Measurements from ENCODE around the gene ODAD4.
"Not testable (repeated sequence)": the region's sequence is repeated elsewhere in the genome, so short reads cannot be mapped to it uniquely, and the experiment has no call there.

The ODAD4 gene

DNA sequence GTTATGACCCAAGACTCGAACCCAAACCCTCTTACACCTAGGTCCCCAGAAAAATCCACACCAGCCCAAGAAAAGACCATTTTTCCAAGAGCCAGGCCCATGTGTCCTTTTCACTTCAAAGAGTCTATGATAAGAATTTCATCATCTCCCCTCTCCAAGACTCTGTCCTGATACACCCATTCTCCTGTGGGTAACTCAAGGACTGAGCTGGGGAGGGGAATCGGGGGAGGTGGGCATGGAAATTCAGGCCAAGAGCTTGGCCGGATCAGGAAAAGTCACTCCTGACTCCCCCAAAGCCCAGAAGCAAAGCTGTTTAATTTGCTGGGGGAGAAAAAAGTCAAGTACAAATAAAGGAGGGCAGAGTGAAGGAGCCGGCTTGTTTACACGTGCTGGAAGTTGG, 15.4 kb upstream of the ODAD4 start:
- FAIRE-seq = no peak
- TF ChIP-seq POLR2A (IDR thresholded peaks at IDR 0.05; ENCODE audit: low read depth, low read length) (no peak), TAF1 (IDR thresholded peaks at IDR 0.05; ENCODE audit: borderline replicate concordance, low read depth, low read length) (no peak), POLR2AphosphoS5 (IDR thresholded peaks at IDR 0.05; ENCODE audit: low read depth, low read length) (no peak)
- no peak for DNase-seq (ENCODE audit: insufficient read length)

DNA sequence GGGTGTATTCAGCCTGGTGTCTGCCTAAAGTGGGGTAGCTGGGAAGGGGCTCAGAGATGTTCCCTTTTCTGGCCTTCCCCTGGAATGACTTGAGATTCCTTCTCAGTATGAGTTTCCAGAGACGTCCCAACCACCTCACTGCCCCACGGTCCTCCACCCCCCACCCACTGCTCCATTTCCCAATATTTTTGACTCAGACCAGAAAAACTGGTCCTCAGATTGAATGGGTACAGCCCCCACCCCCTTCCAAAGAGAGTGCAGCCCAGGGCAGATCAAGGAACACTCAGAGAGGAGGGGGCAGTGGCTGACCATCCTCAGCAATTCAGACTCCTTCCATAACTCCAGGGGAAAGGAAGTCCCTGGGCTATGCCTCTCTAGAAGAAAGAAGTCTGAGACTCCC, 14.9 kb upstream of the ODAD4 start:
- no peak for TF ChIP-seq TAF1 (IDR thresholded peaks at IDR 0.05; ENCODE audit: borderline replicate concordance, low read depth, low read length)
- FAIRE-seq = no peak
- DNase-seq (ENCODE audit: insufficient read length) = no peak

DNA sequence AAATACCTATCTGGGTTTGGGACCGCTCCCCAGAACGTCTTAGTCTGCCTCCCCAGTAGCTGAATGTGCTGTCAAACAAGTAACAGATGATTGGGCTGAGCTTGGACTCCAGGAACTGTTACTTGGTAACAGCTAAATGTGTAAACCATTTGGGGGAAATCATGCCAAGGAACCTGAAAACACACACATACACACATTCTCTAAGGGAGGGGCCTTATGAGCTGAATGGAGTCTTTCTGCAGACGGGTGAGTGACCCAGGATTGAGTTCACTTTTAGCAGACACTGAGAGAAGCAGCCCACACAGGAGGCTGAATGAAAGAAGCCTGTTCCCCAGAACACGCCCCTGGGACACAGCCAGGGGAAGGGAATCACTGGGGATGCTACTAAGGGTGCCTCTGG, 13.2 kb upstream of the ODAD4 start:
- DNase-seq (ENCODE audit: insufficient read length) (no peak), FAIRE-seq (peak; percentile 30)
- no peak for TF ChIP-seq POLR2A (IDR thresholded peaks at IDR 0.05; ENCODE audit: low read depth, low read length)
- no peak for TF ChIP-seq TAF1 (IDR thresholded peaks at IDR 0.05; ENCODE audit: borderline replicate concordance, low read depth, low read length)
- TF ChIP-seq POLR2AphosphoS5 (IDR thresholded peaks at IDR 0.05; ENCODE audit: low read depth, low read length) = no peak

DNA sequence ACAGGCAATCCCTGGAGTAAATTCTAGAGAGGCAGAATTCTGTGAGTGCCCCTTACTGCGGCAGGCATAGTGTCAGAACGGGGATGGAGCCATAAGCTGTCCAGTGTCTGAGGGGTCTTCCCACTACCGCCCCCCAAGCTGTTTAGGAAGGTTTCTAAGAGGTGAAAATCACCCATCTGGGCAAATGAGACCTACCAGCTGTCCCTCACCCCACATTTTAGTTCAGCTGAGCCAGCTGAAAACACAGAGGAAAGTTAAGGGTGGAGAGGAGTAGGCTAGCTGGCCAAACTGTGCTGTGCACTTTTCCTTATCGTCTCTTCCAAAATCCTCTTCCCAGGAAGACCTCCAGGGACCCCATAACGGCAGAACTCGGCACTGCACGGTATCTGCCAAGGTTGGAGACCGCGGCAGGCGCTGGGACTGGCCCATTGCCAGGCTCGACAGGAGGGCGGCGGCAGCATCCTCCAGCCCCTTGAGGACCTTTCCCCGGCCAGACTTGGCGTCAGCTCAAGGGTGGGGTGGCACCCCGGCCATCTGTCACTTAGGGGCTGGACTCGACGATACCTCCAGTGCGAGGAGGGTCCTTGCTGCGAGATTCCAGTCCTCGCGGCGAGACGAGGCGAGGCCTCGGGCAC, 12.6 kb upstream of the ODAD4 start:
- TF ChIP-seq POLR2A (IDR thresholded peaks at IDR 0.05; ENCODE audit: low read depth, low read length) (no peak), POLR2AphosphoS5 (IDR thresholded peaks at IDR 0.05; ENCODE audit: low read depth, low read length) (no peak; the same call in 1 of the 2 replicates), TAF1 (IDR thresholded peaks at IDR 0.05; ENCODE audit: borderline replicate concordance, low read depth, low read length) (no peak)
- no peak for FAIRE-seq
- DNase-seq (ENCODE audit: insufficient read length) = no peak

DNA sequence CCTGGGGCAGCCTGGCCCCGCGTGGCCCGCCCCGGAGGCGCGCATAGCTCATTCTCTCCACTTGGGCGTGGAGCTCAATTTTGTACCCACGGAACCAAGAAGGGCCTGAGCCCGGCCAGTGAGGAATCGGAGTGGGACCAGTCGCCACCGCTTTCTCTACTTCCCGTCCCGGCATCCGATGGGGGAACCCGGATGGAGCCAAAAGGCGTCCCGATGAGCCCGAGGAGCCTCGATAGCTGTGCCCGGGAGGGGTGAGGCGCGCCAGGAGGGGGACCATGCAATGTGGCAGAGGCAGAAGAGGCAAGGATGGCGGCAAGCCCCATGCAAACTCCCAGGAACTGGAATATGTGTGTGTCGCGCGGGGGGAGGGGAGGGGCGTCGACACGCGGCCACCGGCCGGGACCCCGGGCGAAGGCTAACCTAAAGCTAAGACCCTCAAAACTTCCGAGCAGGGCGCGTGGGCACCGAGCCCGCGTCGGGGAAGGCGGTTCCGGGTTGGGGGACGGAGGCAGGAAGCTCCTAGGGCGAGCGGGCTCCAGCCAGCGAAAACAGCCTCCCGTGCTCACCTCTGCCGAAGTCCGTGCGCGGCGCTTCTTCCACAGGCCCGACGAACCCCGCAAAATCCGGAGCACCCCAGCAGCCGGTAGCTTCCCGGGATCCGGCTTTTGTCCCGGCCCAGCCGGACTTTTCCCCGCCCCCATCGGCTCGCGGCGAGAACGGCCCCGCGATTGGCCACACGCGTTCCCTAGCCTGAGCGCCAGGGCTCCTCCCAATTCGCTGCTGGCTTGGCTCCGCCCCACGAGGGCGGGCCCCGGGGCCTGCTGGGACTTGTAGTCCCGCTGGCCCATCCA, 11.9 kb upstream of the ODAD4 start, which contains the start of gene ACLY:
Gene ACLY (minus strand): TSS at position 638 of the 851 bp plus-strand sequence. CDS start 5,078 bp downstream, outside the sequence.
- DNase-seq (ENCODE audit: insufficient read length) (peak; percentile 100), FAIRE-seq (peak; percentile 98)
- TF ChIP-seq POLR2AphosphoS5 (IDR thresholded peaks at IDR 0.05; ENCODE audit: low read depth, low read length) = peak; percentile 82
- TF ChIP-seq POLR2A (IDR thresholded peaks at IDR 0.05; ENCODE audit: low read depth, low read length) = peak; percentile 84
- TF ChIP-seq TAF1 (IDR thresholded peaks at IDR 0.05; ENCODE audit: borderline replicate concordance, low read depth, low read length) = peak; percentile 44; the same call in 1 of the 2 replicates

DNA sequence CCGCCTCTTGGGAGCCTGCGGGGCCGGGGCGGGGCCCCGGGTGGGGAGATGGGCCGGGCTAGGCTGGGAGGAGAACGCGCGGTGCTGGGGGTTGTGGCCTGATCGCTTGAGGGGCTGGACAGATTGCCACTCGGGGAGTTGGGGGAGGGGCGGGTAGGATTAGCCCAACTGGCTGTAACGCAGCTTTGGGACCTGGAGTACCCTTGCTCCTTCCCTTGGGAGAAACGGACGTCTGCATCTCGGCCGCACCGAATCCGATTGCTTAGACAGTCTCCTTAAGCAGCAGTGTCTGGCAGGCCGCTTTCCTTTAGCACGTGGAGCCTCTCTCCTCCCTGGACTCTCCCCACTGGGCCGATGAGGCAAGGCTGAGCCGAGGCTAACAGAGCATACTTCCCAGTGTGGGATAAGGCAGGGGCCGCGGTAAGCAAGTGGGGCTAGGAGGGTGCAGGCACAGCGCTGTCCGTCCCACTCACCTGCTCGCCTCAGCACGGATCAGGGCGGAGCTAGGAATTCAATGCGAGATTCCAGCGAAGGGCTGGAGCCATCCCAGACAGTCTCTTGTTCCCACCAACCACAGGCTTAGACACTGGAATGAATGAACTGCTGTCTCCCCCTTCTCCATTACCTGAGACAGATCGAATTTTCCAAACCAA, 11.1 kb upstream of the ODAD4 start:
- TF ChIP-seq POLR2A (IDR thresholded peaks at IDR 0.05; ENCODE audit: low read depth, low read length) (no peak), POLR2AphosphoS5 (IDR thresholded peaks at IDR 0.05; ENCODE audit: low read depth, low read length) (no peak; the same call in 1 of the 2 replicates), TAF1 (IDR thresholded peaks at IDR 0.05; ENCODE audit: borderline replicate concordance, low read depth, low read length) (no peak)
- no peak for DNase-seq (ENCODE audit: insufficient read length)
- FAIRE-seq = no peak

DNA sequence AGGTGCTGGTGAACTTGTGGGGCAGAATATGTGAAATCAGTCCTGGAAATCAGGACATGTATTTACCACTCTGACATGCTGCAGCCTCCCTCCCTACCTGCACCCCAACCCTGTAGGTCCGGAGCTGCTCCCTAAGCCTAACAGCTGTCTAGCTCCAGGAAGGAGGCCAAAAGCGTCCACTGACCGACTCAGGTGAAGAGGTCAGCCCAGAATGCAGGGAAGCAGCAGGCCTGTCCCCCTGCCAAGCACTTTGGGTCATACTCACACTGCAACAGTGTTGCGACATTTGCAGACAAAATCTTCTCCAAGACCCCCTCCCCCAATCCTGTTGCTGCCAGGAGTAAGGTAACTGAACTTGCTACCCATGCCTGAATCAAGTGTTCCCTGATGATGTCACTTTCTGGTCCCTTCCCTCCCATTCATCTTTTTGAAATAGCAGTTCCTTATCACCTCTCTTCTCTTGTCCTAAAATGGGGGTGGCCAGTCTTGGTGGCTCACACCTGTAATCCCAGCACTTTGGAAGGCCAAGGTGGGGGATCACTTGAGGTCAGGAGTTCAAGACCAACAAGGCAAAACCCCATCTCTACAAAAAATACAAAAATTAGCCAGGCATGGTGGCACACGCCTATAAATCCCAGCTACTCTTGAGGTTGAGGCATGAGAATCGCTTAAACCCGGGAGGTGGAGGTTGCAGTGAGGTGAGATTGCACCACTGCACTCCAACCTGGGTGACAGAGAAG, 10.4 kb upstream of the ODAD4 start:
- DNase-seq (ENCODE audit: insufficient read length) (no peak), FAIRE-seq (no peak)
- TF ChIP-seq POLR2AphosphoS5 (IDR thresholded peaks at IDR 0.05; ENCODE audit: low read depth, low read length) = no peak
- TF ChIP-seq POLR2A (IDR thresholded peaks at IDR 0.05; ENCODE audit: low read depth, low read length) = no peak
- TF ChIP-seq TAF1 (IDR thresholded peaks at IDR 0.05; ENCODE audit: borderline replicate concordance, low read depth, low read length) = no peak

DNA sequence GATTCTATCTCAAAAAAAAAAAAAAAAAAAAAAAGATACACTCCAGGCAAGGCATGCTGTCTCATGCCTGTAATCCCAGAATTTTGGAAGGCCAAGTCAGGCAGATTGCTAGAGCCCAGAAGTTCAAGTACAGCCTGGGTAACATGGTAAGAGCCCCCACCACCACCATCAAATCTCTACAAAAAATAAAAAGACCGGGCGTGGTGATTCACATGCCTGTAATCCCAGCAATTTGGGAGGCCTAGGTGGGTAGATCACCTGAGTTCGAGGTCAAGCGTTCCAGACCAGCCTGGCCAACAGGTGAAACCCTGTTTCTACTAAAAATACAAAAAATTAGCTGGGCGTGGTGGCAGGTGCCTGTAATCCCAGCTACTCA, 9.8 kb upstream of the ODAD4 start:
- no peak for TF ChIP-seq POLR2A (IDR thresholded peaks at IDR 0.05; ENCODE audit: low read depth, low read length)
- no peak for TF ChIP-seq POLR2AphosphoS5 (IDR thresholded peaks at IDR 0.05; ENCODE audit: low read depth, low read length)
- no peak for TF ChIP-seq TAF1 (IDR thresholded peaks at IDR 0.05; ENCODE audit: borderline replicate concordance, low read depth, low read length)
- no peak for DNase-seq (ENCODE audit: insufficient read length)
- FAIRE-seq = no peak

DNA sequence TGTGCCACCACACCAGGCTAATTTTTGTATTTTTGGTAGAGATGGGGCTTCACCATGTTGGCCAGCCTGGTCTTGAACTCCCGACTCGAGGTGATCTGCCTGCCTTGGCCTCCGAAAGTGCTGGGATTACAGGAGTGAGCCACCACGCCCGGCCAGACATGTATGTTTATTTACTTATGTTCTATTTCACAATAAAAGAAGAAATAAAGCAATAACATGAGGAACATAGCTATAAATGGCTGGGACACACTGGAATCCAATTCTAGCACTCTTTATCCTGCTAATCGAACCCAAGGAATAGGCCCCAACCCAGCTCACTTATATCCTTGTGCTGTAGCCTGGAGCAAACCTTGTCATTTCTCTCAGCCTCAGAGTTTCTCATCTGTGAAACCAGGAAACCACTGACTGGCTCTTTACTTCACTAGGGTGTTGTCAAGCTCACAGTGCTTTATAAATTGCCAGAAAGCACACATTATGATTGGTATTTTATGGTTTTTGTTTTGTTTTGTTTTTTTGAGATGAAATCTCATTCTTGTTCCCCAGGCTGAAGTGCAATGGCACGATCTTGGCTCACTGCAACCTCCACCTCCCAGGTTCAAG, 4.3 kb upstream of the ODAD4 start:
- TF ChIP-seq POLR2AphosphoS5 (IDR thresholded peaks at IDR 0.05; ENCODE audit: low read depth, low read length) (no peak), POLR2A (IDR thresholded peaks at IDR 0.05; ENCODE audit: low read depth, low read length) (no peak), TAF1 (IDR thresholded peaks at IDR 0.05; ENCODE audit: borderline replicate concordance, low read depth, low read length) (no peak)
- DNase-seq (ENCODE audit: insufficient read length) (no peak), FAIRE-seq (no peak)

DNA sequence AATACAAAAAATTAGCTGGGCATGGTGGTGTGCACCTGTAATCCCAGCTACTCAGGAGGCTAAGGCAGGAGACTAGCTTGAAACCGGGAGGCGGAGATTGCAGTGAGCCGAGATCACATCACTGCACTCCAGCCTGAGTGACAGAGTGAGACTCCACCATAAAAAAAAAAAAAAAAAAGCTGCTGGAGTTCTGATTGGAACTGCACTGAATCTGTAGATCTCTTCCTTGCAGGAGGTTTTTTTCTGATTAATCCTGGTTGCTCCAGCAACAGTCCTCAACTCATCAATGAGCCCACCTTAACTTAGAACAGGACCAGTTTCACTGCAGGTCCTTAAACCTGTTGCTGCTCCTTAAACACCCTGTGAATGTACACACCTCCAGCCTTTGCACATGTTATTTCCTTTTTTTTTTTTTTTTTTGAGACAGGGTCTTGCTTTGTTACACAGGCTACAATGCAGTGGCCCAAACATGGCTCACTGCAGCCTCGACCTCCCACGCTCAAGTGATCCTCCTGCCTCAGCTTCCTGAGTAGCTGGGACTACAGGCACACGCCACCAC, 1.6 kb upstream of the ODAD4 start:
- no peak for DNase-seq (ENCODE audit: insufficient read length)
- FAIRE-seq = no peak

DNA sequence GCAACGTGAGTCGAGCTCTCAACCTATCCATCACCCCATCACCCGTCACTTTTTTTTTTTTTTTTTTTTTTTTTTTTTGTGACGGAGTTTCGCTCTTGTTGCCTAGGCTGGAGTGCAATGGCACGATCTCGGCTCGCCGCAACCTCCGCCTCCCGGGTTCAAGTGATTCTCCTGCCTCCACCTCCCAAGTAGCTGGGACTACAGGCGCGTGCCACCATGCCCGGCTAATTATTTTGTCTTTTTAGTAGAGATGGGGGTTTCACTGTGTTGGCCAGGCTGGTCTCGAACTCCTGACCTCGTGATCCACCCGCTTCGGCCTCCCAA, 378 bp downstream of the ODAD4 start:
- DNase-seq (ENCODE audit: insufficient read length); FAIRE-seq: not testable (repeated sequence)

More for the DNA sequence above, 1.6 kb upstream of the ODAD4 start:
- TF ChIP-seq POLR2AphosphoS5 (IDR thresholded peaks at IDR 0.05; ENCODE audit: low read depth, low read length) = no peak

DNA sequence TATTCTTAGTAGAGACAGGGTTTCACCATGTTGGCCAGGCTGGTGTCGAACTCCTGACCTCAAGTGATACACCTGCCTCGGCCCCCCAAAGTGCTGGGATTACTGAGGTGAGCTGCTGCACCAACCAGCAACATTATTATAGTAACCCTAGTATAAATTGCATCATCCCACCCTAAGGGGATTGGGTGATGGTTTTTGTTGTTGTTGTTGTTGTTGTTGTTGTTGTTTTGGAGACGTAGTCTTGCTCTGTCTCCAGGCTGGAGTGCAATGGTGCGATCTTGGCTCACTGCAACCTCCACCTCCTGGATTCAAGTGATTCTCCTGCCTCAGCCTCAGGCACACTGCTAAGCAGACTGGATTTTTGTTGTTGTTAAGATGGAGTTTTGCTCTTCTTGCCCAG, 1.3 kb downstream of the ODAD4 start:
- FAIRE-seq; DNase-seq (ENCODE audit: insufficient read length): not testable (repeated sequence)

All from GM12892 (cell line).